HK-2 (cell line): ENCODE results near the gene NOD2.

Experiments used
- DNase-seq: peaks from one replicate; pipeline ENCODE4 v3.0.0-alpha.2; 2018; ENCODE audit not compliant: unreplicated experiment

NOD2 gene

DNA sequence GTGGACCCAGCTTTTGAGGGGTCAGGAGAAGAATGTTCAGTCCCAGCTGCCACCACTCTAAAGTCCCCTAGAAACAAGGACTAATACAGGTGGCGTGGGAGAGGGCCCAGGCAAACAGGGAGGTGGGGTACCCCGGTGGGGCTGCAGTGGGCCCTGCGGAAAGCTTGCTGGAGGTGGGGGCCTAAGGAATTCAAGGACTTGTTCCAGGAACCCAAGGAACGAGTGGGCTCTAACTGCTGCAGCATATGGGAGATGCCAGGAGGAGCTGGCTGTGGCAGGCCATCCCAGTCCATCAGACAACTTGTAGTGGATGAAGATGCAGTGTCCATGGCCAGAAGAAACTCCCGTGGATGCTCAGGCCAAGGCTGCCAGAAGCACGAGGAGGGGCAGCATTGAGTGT lies 22.9 kb upstream of the NOD2 start:
- no peak for DNase-seq

DNA sequence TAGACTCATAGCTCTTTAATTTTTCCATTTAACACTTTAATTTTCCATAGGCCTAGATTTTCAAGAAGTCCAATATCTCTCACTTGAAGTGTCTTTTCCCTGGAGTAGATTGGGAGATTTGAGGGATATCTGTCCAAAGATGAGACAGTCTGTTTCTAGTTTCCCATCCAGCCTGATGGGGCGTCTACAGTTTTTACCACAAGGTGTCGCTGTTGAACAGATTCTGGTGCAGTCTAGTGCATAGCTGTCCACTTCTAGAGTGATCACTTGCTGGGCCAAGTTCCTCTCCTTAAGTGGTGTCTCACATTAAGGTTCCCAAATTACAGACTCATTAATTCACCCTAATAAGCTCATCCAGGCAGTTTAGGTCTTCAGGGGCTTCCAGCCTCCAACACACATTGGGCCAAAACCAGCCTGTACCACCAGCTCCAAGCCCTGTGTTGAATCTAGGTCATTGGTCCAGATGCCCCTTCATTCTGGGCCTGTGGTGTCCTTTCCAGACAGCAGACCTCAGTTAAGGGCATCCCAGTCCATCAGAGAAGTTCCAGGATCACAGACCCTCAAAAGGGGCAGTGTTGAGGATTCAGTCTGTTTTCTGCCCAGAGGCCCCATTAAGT lies 21.7 kb upstream of the NOD2 start:
- DNase-seq = peak; percentile 49

DNA sequence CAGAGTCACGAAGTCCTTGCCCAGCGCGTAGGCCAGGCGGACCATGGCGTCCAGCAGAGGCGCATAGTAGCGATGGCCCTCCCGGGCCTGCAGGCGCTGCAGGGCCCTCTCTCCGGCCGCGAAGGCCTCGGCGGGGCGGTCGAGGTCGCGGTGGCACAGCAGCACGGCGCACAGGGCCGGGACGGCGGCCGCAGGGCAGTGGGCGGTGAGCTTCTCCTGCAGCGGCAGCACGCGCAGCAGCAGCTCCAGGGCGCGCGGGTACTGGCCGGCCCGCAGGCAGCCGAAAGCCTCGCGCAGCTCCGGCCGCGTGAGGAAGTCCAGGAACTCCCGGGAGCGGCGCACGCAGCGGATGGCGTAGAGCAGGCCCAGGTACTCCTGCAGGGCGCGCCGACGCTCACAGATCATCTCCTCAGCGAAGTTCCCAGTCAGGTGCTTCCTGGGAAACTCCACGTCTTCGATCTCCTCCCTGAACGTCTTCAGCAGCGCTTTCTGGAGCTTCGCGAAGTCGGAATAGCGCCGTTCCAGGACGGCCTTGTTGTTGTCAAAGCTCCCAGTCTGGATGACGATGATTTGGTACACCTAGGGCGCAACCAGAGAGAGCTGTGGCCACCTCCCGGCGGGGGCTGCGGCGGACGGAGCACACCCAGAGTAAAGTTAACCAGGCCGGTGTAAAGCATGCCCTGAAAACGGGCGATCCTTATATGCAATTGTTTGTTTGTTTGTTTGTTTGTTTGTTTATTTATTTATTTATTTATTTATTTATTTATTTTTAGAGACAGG lies 19.7 kb upstream of the NOD2 start:
- DNase-seq = no peak

DNA sequence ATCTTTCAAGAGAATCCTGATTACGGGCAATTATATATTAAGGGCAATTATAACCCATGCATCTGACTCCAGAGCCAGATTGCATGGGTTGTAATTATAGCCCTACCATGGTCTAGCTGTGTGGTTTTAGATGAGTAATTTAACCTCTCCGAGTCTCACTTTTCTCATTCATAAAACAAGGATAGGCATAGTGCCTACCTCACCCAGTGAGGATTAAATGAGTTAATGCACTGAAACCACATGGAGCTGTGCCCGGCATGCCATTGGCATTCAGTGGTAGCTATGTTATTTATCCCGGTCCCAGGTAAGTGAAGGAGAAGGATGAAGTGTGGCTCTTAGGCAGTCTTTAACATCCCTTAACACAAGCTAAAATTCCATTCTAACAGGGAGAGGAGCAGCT lies 18.6 kb upstream of the NOD2 start:
- no peak for DNase-seq

DNA sequence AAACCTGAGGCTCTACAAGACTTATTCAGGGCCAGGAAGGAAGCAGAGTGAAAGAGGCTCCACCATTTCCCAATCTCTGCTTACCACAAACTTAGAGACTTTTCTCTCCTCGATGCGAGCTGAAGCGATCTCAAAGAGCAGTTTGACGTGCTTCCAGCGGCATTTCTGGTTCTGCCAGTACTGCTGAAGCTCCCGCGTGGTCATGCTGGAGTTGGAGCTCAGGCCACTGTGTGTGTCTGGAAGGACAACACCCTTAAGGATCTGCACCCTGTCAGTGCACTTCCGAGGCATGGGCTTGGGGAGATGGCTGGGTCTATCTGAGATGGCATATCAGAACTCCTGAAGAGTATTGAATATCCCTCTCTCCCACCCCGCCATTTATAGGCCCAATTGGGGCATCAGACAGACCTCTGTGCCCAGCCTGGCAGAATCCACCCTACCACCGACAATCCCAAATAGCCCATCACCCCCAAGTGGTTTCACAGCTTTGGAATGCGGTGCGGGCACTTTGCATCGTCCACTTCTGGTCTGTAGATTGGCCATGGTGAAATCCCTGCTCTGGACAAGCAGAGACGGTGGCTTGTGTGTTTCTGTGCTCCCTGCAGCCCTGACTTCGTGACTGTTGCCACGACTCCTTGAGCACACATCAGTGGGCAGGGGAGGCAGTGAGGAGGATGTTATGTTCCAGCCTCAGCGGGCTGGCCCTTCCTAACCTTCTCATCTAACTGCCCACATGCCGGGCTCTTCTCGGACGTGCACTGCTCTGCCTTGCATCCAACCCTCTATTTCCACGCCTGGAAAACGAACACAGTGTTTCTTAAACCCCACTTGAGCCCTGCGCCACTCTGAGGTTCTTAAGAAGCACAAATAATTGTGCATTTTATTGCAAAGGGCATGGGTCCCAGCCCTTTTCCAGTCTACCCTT lies 17.5 kb upstream of the NOD2 start:
- DNase-seq = no peak

DNA sequence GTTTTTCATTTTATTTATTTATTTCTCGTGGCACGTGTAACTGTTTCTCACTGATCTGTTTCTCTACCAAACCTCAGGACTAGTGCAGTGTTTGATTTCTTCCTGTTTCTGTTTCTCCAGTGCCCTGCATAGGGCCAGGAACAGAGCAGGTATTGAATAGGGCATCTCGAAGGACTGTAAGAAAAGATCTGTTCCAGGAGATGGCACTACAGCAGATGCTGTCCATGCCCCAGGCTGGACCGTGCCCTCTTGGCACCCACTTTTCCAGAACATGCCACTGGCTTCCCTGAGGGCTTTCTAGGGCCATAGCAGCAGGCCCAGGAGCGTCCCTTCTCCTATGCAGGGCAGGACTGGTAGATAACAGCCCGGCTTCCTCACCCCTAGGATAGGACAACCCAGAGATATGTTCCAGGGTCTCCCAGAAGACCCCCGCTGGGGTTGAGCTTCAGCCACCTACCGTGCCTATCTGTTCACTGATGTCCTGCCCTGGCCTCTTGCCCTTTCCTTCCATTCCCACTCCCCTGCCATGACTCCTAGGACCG lies 16.7 kb upstream of the NOD2 start:
- no peak for DNase-seq

DNA sequence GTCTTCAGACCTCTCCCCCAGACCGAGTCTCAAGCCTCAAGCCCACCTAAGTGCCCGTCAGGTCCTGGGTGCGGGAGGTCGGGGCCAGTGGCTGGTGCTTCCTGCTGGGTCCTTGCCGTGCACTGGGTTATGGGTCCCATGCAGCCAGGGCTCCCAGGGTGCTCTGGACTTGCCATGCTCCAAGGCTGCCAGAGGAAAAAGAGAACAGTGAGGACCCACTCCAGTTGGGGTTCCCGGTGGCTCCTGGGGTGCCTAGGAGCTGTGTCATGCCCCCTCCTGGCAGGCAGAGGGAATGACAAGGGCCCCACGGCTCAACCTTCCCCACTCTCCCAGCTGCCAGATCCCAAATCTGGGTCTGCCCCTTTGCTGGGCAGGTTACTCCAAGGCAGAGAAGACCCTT lies 16.1 kb upstream of the NOD2 start:
- no peak for DNase-seq

DNA sequence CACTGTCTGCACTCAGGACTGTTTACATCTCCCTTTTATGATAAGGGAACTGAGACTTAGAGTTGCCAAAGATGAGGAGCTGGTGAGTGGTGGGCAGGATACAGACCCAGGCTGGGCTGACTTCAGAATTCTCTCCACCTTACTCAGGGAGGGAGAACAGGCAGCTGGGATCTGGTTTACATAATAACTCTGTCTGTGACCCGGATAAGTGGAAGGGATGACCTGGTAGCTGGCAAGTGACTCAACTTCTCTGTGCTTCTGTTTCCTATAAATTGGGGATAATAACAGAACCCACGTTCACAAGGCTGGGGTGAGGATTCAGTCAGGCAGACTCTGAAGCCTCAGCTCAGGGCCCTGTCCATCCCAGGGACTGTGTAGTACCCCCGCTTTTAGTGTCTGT lies 14.9 kb upstream of the NOD2 start:
- no peak for DNase-seq

DNA sequence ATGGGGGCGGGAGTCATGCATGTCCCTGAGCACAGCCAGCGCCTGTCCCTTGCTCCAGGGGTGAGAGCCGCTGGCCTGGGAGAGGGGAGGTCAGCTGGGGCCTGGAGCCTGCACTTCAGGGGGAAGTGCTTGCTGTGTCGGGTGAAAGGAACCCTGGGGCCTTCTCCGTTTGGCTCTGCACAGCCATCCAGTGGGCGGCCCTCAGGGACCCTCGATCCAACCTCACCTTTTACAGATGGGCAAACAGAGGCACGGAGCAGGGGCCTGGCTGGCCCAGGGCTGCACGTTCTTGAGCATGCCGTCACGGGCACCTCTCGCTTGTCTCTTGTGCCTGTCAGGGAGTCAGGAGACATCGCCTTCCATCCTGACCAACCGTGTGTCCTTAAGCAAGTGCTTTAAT lies 14.1 kb upstream of the NOD2 start:
- DNase-seq = no peak

DNA sequence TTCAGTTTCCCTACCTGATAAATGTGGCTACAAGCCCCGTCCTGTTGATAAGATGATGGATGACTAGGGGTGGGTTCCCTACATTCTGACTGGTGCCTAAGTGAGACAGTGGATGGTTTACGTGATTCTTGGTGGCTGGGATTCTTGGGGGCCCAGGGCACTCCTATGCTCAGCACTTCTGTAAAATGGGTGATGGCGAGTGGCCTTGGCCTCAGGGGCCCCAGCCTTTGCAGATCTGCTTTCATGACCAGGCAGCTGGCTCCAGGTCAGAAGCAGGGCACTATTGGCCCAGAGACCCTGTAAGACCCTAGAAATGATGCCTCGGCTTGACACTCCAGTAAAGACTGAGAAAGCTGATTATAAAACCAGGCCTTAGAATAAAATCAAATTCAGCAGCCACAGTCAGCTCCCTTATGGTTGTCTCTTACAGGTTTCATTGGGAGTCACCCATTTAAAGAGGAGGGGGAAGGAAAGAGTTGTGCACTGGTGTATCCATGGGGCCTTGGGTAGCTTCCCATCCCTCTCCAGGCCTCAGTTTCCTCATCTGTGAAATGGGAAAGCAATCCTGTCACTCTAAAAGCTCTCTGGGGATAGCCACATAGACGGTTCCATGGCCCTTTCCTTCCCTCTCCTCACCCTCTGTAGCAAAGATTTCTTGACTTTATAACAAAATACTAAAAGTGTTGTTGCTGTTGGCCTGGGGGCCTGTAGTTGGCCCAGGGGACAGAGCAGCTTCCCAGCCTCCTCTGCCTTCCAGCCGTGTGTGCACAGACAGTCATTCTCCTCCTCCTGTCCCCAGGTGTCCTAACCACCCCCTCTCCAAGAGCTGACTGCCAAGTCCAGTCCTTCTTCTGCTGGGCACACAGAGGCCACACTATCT lies 13.5 kb upstream of the NOD2 start:
- no peak for DNase-seq

DNA sequence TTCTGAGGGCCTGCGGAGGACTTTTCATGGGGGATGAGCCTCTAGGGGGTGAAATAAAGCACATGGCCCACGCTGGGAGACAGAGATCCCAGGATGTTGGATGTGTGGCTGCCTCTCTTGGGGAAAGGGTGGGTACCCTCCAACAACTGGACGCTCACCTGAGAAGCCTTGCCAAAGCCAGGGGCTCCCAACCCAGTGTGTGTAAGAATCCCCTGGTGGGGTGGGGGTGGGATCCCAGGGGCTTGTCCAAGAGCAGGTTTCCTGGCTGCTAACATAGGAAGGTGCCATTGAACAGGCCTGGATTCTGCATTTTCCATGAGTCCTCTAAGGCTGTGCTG lies 12.9 kb upstream of the NOD2 start:
- no peak for DNase-seq

DNA sequence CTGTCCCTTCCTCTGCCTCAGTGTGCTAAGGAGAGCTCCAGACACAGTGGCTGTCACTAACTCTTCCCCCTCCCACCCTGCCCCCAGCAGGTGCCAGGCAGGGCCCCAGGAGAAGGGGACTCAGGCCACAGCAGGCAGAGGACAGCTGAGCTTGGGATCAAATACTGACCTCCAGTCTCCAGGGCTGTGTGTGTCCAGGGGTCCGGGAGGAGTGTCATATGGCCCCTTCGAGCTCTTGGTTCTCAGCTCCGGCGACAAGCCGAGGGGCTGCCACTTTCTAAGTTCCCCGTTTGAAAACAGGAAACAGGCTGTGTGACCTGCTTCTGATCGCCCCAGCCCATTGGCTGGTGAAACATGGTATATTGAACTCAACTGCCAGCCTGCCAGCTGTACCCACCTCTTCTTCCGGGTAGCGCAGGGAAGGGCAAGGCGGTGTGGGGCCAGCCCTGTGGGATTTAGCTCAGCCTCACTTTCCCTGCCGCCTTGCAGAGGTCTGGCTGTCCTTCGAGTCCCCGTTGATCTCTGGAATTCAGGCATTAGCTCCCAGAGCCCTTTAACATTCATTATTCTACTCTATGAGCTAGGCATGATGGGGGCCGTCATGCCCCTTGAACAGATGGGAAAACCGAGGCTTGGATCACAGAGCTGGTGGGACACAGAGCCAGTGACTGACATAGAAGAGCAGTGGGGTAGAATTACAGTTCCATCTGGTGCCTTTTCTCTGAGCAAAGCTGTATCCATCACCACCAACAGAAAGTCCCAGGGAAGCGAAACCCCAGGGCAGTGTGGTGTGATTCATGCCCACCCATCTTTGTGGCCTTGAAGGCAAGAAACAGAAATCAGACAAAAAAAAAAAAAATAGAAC lies 12.2 kb upstream of the NOD2 start, which contains the start of gene SNX20:
Gene SNX20, minus strand, starts transcription at position 292 of the 865 bp plus-strand sequence. CDS start 3,786 bp downstream, outside the sequence.
- DNase-seq = no peak

DNA sequence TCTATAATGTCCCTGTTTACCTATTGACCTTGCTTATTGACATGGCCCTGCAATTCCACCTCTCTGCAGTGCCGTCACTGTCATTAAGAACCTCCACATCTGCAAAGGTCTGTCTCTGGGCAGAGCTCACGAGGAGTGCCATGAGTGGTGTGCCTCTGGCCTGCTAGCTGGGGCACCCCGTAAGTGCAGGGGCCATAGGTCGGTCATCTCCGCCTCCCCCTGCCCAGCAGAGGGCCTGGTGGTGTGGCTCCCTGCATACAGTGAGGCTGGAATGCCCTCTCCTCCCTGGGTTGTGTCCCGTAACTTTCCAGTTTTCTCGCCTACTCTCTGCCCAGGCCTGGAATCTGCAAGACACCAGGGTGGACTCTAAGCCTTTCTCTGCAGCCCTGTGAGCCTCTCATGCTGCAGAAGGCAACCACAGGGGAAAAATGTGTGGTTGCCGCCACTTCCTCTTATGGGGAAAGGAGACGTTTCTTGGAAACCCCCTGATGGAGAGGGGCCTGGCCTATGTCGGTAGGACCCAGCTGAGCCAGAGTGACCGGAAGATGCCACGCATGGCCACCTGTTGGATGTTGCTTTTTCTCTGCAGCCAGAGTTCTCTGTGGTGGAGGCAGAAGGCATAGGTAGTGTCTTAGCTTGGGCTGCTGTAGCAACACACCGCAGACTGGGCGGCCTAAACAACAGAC lies 9.6 kb upstream of the NOD2 start:
- no peak for DNase-seq

DNA sequence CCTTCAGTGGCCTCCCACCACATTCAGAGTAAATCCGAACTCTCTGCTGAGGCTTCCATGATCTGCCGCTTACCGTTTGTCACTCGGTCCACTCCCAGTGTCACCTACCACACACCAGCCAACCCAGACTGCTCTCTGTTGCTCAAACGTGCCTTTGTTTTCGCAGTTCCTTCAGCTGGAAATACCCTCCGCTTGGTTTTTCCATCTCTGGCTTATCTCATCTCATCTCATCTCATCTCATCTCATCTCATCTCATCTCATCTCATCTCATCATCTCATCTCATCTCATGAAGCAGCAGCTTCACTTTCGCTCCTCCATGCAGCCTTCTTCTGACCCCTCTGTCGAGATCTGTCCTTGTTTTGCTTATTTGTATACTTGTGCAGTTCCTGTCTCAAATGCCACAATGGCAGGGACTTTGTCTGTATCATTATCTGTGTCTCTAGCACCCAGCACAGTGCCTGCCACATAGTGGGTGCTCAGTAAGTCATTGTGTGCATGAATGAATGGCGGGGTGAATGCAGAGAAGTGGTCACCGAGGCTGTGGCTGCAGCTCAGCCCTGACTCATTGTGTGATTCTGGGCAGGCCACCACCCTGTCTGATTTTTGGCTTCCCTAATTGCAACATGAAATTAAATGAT lies 8.5 kb upstream of the NOD2 start:
- DNase-seq = no peak

DNA sequence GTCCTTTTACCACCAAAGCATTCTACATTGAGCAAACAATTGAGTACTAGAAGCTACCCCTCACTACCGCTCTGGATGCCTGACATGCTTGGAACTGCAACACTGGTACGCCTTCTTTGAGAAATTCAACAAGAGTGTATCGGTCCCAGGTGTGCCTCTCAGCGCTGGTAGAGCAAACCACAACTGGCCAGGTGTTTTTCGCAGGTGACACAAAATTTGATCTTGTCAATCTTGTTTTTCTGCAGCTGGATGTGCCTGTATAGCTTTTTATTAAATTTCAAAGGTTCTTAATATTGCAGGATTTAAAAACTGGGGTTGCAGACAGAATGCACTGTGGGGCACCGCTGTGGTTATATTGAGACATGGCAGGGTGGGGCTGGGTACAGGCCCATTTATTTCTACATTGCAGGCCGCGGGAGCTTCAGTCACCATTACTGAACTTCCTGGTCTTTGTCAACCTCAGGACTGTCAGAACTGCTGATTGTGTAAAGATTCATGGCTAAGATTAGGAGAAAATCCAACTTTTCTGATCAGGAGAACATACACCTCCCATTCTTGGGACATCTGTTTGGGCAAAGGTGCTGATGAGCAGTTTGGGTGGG lies 7.8 kb upstream of the NOD2 start:
- no peak for DNase-seq

DNA sequence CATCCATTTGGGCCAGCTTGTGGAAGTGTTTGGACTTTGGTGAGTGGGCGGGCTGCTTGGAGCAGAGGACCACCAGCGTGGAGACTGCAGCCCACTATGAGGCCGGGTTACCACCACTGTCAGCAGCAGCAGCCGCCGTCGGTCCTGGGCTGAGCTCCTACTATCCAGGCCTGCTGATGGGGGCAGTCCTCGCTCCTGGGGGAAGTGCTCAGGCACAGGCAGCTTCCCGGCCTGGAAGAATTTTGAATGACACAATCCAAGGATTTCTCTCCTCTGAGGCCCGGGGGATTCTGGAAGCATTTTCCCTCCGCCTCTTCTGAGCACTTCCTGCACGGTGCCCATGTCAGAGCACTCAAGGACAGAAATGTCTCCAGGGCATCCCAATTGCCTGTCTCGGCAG lies 5.3 kb upstream of the NOD2 start:
- DNase-seq = no peak

DNA sequence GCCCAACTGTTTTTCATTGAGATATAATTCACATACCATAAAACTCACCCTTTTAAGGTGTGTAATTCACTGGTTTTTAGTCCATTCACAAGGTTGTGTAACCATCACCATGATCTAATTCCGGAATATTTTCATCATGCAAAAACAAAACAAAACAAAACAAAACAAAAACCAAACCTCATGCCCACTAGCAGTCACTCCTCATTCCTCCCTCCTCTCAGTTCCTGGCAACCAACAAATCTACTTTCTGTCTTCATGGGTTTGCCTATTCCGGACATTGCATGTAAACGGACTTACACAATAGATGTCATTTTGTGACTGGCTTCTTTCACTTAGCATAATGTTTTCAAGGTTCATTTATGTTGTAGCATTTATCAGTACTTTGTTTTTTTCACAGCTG lies 4.5 kb upstream of the NOD2 start:
- DNase-seq = no peak

DNA sequence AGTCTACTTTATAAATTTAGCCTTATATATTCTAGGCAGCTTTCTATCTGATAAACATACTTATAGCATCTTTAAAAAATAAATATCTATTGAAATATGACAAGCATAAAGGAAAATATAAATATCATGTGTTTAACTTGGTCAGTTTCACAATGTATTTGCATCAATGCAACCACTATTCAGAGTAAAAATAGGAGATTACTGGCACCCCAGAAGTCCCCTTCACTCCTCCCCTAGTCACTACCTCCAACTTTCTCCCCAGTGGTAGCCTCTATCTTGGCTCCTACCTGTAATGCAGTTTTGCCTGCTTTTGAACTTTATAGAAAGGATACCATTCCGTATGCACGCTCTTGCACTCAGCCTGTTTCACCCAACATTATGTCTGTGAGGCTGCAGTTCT lies 3.2 kb upstream of the NOD2 start:
- DNase-seq = no peak

DNA sequence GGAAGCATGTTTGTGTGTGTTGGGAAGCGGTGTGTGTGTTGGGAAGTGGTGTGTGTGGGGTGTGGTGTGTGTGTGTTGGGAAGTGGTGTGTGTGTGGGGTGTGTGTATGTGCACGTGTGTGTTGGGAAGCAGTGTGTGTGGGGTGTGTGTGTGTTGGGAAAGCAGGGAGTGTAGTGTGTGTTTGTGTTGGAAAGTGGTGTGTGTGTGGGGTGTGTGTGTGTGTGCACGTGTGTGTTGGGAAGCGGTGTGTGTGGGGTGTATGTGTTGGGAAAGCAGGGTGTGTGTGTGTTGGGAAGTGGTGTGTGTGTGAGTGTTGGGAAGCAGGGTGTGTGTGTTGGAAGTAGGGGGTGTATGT lies 785 bp upstream of the NOD2 start:
- DNase-seq = no peak
